ENCODE data around the gene LIMS1.
"Not testable (repeated sequence)": the region's sequence is repeated elsewhere in the genome, so short reads cannot be mapped to it uniquely, and the experiment has no call there.

DNA sequence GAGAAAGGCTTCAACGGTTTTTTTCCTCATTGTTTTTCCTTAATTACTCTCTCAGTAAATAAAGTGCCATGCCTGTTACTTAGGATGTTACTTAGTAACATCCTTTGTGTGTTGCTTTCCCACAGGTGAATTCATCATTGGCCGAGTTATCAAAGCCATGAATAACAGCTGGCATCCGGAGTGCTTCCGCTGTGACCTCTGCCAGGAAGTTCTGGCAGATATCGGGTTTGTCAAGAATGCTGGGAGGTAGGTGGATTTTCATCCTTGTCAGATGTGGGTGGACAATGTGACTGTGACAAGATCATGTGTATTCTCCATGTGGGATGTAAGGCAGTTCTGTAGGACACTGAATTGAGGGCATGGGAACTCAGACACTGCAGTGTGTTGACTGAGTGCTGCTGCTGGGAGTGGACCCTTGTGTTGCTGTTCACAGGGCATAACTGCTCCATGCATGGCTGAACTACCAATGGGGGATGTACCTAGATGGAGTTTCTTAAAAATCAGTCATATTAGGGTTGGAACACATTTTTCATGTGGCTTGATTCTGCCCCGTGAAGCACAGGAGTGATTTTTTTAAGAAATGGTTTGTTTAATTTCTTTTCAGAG is 138.0 kb downstream of the LIMS1 start:
- not testable (repeated sequence) for TF ChIP-seq YY1 (IDR thresholded peaks at IDR 0.05; ENCODE audit: extremely low read depth, insufficient replicate concordance, low read depth, low read length); SIN3A (IDR thresholded peaks at IDR 0.05; ENCODE audit: low read depth); POLR2A (IDR thresholded peaks at IDR 0.05; ENCODE audit: borderline replicate concordance, extremely low read depth, insufficient read depth, insufficient read length); CEBPB (IDR thresholded peaks at IDR 0.05; ENCODE audit: low read depth); SP1 (IDR thresholded peaks at IDR 0.05; ENCODE audit: low read depth); REST (IDR thresholded peaks at IDR 0.05; ENCODE audit: low read depth); JUND (IDR thresholded peaks at IDR 0.05); ZNF274 (IDR thresholded peaks at IDR 0.05; ENCODE audit: low read depth, low read length); EZH2 (IDR thresholded peaks at IDR 0.05); RAD21 (IDR thresholded peaks at IDR 0.05; ENCODE audit: low read depth); POLR2AphosphoS5 (IDR thresholded peaks at IDR 0.05; ENCODE audit: low read depth, low read length)
- TF ChIP-seq, protein P1, sequence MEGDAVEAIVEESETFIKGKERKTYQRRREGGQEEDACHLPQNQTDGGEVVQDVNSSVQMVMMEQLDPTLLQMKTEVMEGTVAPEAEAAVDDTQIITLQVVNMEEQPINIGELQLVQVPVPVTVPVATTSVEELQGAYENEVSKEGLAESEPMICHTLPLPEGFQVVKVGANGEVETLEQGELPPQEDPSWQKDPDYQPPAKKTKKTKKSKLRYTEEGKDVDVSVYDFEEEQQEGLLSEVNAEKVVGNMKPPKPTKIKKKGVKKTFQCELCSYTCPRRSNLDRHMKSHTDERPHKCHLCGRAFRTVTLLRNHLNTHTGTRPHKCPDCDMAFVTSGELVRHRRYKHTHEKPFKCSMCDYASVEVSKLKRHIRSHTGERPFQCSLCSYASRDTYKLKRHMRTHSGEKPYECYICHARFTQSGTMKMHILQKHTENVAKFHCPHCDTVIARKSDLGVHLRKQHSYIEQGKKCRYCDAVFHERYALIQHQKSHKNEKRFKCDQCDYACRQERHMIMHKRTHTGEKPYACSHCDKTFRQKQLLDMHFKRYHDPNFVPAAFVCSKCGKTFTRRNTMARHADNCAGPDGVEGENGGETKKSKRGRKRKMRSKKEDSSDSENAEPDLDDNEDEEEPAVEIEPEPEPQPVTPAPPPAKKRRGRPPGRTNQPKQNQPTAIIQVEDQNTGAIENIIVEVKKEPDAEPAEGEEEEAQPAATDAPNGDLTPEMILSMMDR (IDR thresholded peaks at IDR 0.05 in 2 of 3, conservative IDR thresholded peaks at IDR 0.05 in 1 of 3; ENCODE audit: borderline replicate concordance in 1 of 3, insufficient read depth in 1 of 3, low read depth in 2 of 3, low read length in 2 of 3), result not testable (repeated sequence)
- TF ChIP-seq, protein P2, sequence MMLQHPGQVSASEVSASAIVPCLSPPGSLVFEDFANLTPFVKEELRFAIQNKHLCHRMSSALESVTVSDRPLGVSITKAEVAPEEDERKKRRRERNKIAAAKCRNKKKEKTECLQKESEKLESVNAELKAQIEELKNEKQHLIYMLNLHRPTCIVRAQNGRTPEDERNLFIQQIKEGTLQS (IDR thresholded peaks at IDR 0.05), result not testable (repeated sequence)
